Amniotic stem cell (primary cell): ENCODE measurements around the gene ANKRD33B.
"Not testable (repeated sequence)": the region's sequence is repeated elsewhere in the genome, so short reads cannot be mapped to it uniquely, and the experiment has no call there.

Source experiments
- DNase-seq: peaks from one replicate; lab custom pipeline; 2025; lab: John Stamatoyannopoulos, UW

Gene ANKRD33B

GRCh38 chr5:10619649-10620048, 55.8 kb downstream of the ANKRD33B start:
- DNase-seq: no peak

GRCh38 chr5:10620346-10620745, 56.5 kb downstream of the ANKRD33B start:
- DNase-seq: no peak

DNA sequence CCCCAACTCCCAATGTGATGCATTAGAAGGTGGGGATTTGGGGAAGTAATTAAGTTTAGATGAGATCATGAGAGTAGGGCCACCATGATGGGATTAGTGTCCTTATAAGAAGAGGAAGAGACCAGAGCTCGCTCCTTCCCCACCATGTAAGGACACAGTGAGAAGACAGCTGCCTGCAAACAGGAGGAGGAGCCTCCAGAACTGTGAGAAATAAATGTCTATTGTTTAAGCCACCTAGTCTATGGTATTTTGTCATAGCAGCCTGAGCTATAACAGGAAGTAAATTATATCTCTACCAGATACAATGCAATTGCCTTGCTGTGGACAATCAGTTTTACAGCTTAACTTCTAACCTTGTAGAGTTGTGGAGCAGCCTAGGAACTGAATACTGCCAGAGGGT, 58.0 kb downstream of the ANKRD33B start:
- DNase-seq: no peak

GRCh38 chr5:10622810-10623209, 58.9 kb downstream of the ANKRD33B start:
- no peak for DNase-seq

DNA sequence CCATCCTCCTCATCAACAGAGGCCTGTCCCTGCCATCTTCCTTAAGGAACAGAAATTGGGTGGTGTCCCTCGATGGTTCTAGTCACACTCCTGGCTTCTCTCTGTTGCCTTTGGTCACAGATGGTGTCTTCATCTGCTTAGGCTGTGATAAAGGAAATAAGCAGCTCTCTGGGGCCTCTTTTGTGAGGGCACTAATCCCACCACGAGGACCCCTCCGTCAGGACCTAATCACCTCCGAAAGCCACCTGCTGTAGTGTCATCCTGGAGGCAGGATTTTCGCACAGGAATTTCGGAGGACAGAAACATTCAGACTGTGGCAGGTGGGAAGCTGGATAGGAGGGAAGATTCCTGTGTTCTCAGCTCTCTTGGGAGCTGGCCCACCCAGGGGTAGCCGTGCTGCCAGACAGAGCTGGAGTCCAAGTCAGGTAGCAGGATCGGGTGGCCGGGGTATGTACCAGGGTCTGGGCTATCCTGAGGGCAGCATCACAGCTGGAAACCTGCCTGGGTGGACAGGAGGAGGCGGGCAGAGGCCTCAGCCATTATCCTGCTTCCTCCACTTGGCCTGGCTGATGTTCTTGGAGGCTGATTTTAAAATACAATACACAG, 59.5 kb downstream of the ANKRD33B start:
- DNase-seq: no peak

DNA sequence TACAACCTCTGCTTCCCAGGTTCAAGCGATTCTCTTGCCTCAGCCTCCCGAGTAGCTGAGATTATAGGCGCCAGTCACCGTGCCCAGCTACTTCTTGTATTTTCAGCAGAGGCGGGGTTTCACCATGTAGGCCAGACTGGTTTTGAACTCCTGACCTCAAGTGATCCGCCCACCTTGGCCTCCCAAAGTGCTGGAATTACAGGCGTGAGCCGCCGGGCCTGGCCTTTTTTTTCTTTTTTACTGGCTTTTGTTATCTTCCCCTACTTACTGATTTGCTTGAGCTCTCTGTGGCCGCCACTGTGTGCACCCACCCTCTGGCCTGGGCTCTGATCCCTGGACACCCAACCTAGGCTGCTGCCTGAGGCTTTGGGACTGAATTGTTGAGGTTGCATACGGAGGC, 60.3 kb downstream of the ANKRD33B start:
- no peak for DNase-seq

- DNase-seq: no peak
Observed at GRCh38 chr5:10624679-10625078, 60.8 kb downstream of the ANKRD33B start.

DNA sequence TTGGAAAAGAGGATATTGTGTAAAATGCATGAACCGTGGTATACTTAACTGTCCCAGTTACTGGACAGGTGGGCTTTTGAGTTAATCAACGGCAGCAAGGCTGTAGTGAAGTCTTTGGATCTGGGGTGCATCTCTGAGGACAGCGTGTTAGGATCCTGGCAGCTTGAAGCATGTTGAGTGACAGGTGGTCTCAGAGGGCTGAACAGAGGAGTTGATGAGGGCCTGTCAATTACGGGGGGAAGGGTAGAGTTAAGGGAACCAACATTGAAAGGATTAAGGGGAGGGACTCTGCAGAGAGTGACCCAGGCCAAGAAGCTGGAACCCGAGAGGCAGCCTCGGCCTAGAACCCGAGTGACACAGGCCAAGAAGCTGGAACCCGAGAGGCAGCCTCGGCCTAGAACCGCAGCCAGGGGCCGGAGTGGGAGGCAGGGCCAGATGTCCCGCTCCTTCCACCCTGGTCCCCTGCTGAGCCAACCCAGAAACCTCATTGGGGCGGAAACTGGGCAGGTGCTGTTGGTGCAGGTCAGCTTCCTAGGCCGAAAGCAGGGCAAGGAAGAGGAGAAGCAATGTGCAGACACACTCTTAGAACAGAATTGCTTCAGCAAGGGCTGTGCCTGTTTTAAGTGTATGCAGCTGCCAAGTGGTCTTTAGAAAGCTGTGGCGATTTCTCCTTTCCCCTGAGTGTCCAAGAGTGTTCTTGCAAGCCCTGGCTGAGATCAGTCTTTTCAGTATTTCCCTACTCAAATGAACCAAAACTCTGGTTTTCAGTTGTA, 62.0 kb downstream of the ANKRD33B start:
- DNase-seq: no peak

DNA sequence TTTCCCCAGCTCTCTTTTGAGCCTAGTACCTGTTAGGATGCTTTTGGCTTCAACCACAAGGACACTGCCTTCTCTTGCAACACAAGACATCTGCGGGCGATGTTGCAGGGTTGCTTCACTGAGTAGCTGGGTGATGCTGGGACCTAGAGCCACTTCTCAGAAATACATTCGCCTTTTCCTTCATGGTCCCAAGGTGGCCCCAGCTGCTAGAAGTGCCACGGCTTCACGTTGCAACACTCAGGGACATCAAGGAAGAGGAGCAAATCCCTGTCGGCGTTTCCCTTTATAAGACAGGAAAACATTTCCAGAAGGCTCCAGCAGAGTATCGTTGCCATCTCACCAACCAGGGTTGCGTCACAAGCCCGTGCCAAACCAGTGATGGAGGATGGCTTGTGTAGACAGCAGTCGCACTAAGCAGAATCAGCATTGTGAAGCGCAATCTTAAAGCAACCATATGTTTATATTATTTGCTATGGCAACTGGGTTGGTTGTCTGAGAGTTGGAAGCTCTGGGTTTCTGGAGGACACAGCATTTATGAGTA, 62.7 kb downstream of the ANKRD33B start:
- DNase-seq: no peak

DNA sequence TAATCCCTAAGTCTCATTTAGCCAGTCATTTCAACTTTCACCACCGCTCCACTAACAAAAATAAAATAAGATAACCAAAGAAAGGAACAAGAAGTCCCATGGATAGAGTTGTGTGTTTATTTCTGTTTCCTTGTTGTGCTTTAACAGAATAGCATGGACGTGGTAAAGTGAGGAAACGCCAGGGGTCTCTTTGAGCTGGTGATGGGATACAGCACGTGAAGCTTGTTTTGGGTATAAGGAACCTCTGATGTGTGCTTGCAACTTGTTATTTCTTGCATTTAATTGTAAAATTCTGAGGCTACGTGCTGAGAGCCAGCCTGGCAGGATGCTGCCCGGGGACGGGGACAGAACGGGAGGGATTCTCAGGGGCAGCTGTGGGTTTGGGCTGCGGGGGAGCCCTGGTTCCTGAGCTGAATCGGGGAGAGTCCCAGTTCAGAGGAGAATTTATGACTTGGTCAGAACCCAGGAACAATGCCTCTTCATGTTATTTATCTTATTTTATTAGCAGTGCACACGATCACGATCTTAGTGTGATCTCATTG, 63.4 kb downstream of the ANKRD33B start:
- DNase-seq: no peak

- DNase-seq: no peak
Observed at GRCh38 chr5:10628601-10629000, 64.7 kb downstream of the ANKRD33B start.

GRCh38 chr5:10629682-10630081, 65.8 kb downstream of the ANKRD33B start:
- DNase-seq: no peak

DNA sequence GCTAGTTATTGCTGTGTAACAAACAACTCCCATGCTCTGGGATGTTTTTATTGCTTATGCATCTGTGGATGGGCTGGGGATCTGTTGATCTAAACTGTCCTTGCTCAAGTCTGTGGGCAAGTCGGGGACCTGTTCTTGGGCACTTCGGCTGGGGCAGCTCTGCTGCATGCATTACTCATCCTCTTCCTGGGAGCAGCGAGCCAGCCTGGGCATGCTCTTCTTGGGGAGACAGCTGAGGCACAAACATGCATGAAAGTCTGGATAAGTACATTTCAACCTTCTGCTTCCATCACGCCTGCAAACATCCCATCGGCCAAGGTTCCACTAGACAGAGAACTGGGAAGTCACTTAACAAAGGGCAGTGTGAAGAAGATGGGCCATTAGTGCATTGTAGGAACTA, 66.3 kb downstream of the ANKRD33B start:
- DNase-seq: no peak

GRCh38 chr5:10630744-10631143, 66.9 kb downstream of the ANKRD33B start:
- DNase-seq: not testable (repeated sequence)

DNA sequence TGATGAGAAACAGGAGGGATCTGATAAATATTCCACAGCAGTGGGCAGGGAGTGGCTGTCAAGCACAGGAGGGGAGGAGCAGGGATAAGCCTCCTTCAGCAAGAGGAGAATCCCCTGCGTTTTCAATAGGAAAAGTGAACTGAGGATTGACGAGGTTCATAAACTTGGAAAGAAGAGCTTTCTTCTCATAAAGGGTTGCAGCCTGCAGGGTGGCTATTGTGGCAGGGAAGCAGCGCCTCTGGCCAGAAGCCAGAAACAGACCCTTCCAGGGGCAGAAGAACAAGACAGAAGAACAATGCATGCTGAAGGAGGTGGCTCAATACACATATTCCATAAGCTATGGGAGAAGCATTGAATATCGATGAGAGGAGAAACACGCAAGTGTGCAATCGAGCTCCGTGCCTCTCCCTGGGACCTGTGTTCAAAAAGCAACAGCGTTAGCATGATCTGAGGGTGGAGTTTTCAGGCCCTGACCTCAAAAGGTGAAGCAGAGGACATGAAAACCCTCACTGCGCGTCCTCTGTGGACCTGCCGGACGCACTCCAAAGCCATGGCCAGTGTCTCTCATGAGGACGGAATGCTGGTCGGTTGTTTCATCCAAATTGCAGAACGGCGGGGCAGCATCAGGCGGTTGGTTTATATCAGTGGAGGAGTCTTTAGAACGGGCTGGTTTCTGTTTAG, 67.6 kb downstream of the ANKRD33B start:
- DNase-seq: no peak

DNA sequence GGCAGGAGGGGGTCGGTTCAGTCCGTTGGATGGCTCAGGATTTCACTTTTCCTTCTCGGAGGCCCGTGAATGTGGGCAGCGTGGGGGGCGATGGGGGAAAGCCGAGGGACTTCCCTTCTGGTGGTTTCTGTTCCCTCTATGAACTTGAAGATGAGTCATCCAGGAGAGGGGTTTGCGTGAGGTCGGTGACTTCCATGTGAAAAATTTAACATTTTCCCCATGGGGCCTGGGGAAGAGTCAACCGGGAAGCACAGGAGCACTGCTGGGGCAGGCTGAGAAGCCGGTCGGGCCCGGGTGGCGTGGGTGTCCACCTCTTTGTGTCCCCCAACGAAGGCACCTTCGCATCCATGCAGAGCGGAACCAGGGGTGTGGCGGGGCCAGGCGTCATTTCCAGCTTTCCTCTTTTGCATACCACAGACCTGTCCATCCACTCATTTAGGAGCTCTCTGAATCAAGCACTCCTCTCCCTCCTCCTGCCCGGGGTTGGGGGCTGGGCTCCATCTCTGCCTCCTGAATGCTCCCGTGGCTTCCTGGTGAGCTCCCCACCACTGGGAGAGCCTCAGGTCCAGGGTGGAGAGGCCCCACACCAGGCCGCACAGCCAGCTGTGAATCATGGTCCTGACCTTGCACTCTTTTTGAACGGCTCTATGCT, 68.4 kb downstream of the ANKRD33B start:
- DNase-seq: no peak

DNA sequence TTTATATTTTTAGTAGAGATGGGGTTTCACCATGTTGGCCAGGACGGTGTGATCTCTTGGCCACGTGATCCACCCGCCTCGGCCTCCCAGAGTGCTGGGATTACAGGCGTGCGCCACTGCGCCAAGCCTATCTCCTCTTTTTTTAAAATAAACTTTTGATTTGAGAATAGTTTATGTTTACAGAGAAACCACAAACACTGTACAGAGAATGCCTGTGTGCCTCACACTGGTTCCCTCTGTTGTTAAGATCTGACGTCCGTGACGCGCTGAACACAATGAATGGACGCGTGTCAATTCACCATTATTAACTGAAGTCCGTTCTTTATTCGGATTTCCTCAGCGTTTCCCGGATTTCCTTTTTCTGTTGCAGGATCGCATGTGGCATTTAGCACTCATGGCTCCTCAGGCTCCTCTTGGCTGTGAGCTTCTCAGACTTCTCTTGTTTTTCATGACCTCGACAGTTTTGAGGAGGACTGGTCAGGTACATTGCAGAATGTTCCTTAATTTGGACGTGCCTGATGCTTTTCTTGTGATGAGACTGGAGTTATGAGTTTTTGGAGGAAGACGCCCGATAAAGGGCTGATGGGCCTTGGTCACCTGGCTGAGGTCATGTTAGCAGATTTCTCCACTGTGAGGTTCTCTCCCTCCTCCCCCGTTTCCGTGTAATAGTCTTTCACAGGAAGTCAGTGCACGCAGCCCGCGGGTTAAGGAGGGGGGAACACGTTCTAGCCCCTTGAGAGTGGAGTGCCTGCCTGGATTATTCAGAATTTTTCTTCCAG, 69.6 kb downstream of the ANKRD33B start:
- no peak for DNase-seq

DNA sequence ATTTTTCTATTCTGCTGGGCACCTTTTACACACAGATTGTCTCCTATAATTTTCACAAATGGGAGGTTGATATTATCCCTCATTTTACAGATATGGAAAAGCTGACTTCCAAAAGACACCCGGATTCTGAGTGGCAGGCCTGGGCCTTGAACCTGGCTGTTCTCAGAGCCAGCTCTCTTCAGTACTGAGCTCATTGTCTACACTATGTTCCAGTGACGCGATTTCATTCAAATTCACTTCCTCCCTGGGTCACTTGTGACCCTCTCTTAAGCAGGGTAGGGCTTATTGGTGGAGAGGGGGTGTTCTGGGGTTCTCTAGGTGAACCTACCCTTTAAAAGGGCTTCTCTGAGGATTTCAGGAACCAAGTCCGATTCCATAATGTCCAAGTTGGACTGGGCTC, 70.2 kb downstream of the ANKRD33B start:
- no peak for DNase-seq

- no peak for DNase-seq
Observed at GRCh38 chr5:10634562-10634961, 70.7 kb downstream of the ANKRD33B start.

DNA sequence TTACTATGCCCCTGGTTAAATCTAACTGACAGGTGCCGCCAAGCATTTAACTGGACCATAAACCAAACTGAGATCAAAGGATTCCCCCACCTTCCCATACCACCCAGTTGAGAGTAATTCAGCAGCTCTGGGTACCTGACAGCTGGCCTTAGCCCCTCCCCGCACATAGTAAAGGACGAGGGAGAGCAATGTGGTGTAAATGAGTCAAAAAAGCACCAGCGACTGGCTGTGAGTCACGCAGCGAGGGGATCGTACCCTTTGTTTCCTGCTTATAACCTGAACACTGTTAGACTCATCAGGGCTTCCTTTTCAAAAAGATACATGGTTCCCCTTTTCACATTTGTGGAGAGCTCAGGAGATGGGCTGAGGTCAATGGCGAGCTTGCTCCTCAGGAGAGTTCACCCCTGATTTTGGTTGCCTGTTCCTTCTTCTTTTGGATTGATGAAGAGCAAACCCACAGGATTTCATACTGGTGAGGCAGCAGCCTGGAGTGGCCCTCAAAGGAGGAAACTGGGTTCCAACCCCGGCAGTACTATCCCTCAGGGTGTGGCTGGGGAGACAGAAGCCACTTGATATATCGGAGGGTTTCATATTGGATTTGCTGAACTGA, 71.5 kb downstream of the ANKRD33B start:
- no peak for DNase-seq

- no peak for DNase-seq
Observed at GRCh38 chr5:10635867-10636350, 72.0 kb downstream of the ANKRD33B start.
